ENCODE results near the gene PSME2. TPM values are rescaled to one million over a fixed set of nuclear protein-coding genes. Genes with fewer than 3 reads are reported as not detected.

Gene PSME2
- total and polyA plus RNA-seq, 2 of the 13 experiments (the other 11 are each of a cell fraction or from before 2014, with no cell fraction given): 332 to 716 TPM

DNA sequence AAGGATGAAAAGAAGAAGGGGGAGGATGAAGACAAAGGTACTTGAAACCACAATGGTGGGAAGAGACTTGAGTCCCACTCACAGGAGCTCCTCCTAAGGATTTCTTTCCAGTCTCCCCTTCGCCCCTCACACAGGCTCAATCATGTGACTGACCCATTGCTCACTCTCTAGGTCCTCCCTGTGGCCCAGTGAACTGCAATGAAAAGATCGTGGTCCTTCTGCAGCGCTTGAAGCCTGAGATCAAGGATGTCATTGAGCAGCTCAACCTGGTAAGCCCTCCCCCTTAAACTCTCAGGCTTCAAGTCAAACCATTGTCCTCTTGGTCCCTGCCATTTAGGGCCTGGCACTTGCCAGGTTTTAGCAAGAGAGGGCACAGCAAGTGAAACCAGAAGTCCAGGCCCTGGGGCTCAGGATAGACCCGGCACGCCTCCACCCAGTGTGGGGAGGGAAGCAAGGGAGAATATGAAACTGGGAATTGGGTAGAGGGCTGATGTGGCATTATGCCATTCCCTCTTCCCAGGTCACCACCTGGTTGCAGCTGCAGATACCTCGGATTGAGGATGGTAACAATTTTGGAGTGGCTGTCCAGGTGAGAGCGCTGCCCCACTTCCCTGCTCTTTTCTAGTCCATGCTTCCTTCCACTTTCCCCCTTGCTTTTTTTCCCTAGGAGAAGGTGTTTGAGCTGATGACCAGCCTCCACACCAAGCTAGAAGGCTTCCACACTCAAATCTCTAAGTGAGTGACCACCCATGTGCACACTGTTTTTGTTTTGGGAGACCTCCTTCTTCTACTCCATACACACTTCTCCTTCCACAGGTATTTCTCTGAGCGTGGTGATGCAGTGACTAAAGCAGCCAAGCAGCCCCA lies 8.6 kb downstream of the PSME2 start:
- Histone ChIP-seq H4K20me1 (ENCODE audit: insufficient read depth, low read length) (peaks cover 11% of the 10 kb centered on the region), H3K9ac (ENCODE audit: insufficient read depth, low read depth, low read length) (peak overlapping the region; percentile 94), H3K79me2 (ENCODE audit: insufficient read depth, low read length) (peaks cover 44% of the 10 kb centered on the region), H3K4me1 (ENCODE audit: insufficient read depth, low read length) (peaks cover 59% of the 10 kb centered on the region), H3K27me3 (ENCODE audit: control insufficient read depth in 1 of 2, insufficient read depth in 2 of 2, low read length in 2 of 2) (no peaks in the 10 kb centered on the region; a peak in 1 of 5 replicates), H3K9me3 (ENCODE audit: low read length) (no peaks in the 10 kb centered on the region), H3K4me2 (ENCODE audit: low read depth, low read length) (peak overlapping the region; percentile 97), H2AFZ (ENCODE audit: low read length) (no peak overlapping the region), H3K27ac (ENCODE audit: extremely low read length, insufficient read depth, low read length) (peak overlapping the region; percentile 75), H3K4me3 (replicated peaks in 1 of 3; ENCODE audit: insufficient read depth in 1 of 3, low read depth in 2 of 3, low read length in 3 of 3) (peak overlapping the region; percentile 91 to 98 (median 93); a peak in 4 of 6 replicates), H3K36me3 (replicated peaks in 1 of 2; ENCODE audit: control insufficient read depth in 1 of 2, insufficient read depth in 2 of 2, low read length in 2 of 2) (peaks cover 17 to 26% of the 10 kb centered on the region in 2 experiments)
- ATAC-seq (no peak), DNase-seq (ENCODE audit: low spot score) (no peak), FAIRE-seq (no peak)
- in situ Hi-C loops (cut with HindIII; ENCODE audit: extremely low pct_ligation_motif_present, low pct_unique_long_range_greater_than_20kb) (loop anchor here (25.0 kb wide), 1 partner anchor 825 kb away; the partner anchor contains the start of genes BCL2L2, PABPN1 and PPP1R3E), intact Hi-C loops (cut with micrococcal nuclease; ENCODE audit: unreplicated experiment) (no loop called here)
- CTCF ChIA-PET (ENCODE audit: low intra/inter-chr PET ratio, low total read pairs): no interaction called here
- POLR2A ChIA-PET: interaction anchor here (0.9 to 22.7 kb wide), 15 partner anchors 9 to 1043 kb away, joined by 3 to 977 read pairs (median 27); partner anchors contain the start of genes ACIN1, C14orf119, CHMP4A and CIDEB
- WGBS (ENCODE audit: low lambda C conversion rate): 92% methylated on average over 8 of the region's 8 CpGs
- BruUV-seq (replicated peaks): TSS peak; percentile 61
- TF ChIP-seq ETV6 (CRISPR knock-in tag; conservative IDR thresholded peaks at IDR 0.05): no peak
- TF ChIP-seq HOXA3 (CRISPR knock-in tag; IDR thresholded peaks at IDR 0.05): no peak
- TF ChIP-seq SIX4 (CRISPR knock-in tag; IDR thresholded peaks at IDR 0.05): no peak
- TF ChIP-seq TMF1 (CRISPR knock-in tag; IDR thresholded peaks at IDR 0.05; ENCODE audit: low read depth): no peak
- peak; percentile 13; the same call in 1 of the 2 replicates for TF ChIP-seq ZNF225 (CRISPR knock-in tag; IDR thresholded peaks at IDR 0.05)
- no peak for TF ChIP-seq DPF2 (CRISPR knock-in tag; IDR thresholded peaks at IDR 0.05; ENCODE audit: borderline replicate concordance, low read depth)
- TF ChIP-seq RARA (CRISPR knock-in tag; IDR thresholded peaks at IDR 0.05): no peak
- no peak for TF ChIP-seq NAIF1 (CRISPR knock-in tag; IDR thresholded peaks at IDR 0.05; ENCODE audit: borderline replicate concordance)
- TF ChIP-seq, protein P1, sequence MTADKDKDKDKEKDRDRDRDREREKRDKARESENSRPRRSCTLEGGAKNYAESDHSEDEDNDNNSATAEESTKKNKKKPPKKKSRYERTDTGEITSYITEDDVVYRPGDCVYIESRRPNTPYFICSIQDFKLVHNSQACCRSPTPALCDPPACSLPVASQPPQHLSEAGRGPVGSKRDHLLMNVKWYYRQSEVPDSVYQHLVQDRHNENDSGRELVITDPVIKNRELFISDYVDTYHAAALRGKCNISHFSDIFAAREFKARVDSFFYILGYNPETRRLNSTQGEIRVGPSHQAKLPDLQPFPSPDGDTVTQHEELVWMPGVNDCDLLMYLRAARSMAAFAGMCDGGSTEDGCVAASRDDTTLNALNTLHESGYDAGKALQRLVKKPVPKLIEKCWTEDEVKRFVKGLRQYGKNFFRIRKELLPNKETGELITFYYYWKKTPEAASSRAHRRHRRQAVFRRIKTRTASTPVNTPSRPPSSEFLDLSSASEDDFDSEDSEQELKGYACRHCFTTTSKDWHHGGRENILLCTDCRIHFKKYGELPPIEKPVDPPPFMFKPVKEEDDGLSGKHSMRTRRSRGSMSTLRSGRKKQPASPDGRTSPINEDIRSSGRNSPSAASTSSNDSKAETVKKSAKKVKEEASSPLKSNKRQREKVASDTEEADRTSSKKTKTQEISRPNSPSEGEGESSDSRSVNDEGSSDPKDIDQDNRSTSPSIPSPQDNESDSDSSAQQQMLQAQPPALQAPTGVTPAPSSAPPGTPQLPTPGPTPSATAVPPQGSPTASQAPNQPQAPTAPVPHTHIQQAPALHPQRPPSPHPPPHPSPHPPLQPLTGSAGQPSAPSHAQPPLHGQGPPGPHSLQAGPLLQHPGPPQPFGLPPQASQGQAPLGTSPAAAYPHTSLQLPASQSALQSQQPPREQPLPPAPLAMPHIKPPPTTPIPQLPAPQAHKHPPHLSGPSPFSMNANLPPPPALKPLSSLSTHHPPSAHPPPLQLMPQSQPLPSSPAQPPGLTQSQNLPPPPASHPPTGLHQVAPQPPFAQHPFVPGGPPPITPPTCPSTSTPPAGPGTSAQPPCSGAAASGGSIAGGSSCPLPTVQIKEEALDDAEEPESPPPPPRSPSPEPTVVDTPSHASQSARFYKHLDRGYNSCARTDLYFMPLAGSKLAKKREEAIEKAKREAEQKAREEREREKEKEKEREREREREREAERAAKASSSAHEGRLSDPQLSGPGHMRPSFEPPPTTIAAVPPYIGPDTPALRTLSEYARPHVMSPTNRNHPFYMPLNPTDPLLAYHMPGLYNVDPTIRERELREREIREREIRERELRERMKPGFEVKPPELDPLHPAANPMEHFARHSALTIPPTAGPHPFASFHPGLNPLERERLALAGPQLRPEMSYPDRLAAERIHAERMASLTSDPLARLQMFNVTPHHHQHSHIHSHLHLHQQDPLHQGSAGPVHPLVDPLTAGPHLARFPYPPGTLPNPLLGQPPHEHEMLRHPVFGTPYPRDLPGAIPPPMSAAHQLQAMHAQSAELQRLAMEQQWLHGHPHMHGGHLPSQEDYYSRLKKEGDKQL (CRISPR knock-in tag; IDR thresholded peaks at IDR 0.05; ENCODE audit: low read depth): no peak
- TF ChIP-seq POLR2A (IDR thresholded peaks at IDR 0.05; ENCODE audit: insufficient read depth in 1 of 2, low read depth in 2 of 2, low read length in 2 of 2): 0 out of 4 replicates have a peak, but pooled peaks of 1 of the 2 experiments have one; percentile 39
- TF ChIP-seq KDM1A (CRISPR knock-in tag; IDR thresholded peaks at IDR 0.05): no peak
- no peak for TF ChIP-seq U2AF1 (optimal IDR thresholded peaks at IDR 0.05; ENCODE audit: low read depth, low read length)
- TF ChIP-seq ZNF326 (CRISPR knock-in tag; IDR thresholded peaks at IDR 0.05; ENCODE audit: borderline replicate concordance): no peak
- TF ChIP-seq, protein P2, sequence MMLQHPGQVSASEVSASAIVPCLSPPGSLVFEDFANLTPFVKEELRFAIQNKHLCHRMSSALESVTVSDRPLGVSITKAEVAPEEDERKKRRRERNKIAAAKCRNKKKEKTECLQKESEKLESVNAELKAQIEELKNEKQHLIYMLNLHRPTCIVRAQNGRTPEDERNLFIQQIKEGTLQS (CRISPR knock-in tag; IDR thresholded peaks at IDR 0.05): no peak
- TF ChIP-seq ZNF784 (CRISPR knock-in tag; IDR thresholded peaks at IDR 0.05; ENCODE audit: borderline replicate concordance): no peak
- no peak for TF ChIP-seq NCOA2 (CRISPR knock-in tag; IDR thresholded peaks at IDR 0.05)
- TF ChIP-seq GFI1 (CRISPR knock-in tag; IDR thresholded peaks at IDR 0.05; ENCODE audit: borderline replicate concordance): no peak
- no peak for TF ChIP-seq HNF4A (CRISPR knock-in tag; IDR thresholded peaks at IDR 0.05)
- no peak for TF ChIP-seq KLF12 (CRISPR knock-in tag; IDR thresholded peaks at IDR 0.05; ENCODE audit: borderline replicate concordance)
